GM18909 (cell line): ENCODE data around the gene GMCL1.
"Not testable (repeated sequence)": the region's sequence is repeated elsewhere in the genome, so short reads cannot be mapped to it uniquely, and the experiment has no call there.

Source experiments
- ATAC-seq: cut with Tn5 transposase; IDR thresholded peaks from one replicate; pipeline ENCODE4 v1.9.1; 2021; ENCODE audit warnings: mild to moderate bottlenecking; ENCODE audit not compliant: unreplicated experiment, poor library complexity

GMCL1 gene

GRCh38 chr2:69846182-69847067 lies 17.0 kb downstream of the GMCL1 start:
- no peak for ATAC-seq

GRCh38 chr2:69847068-69847828 lies 17.8 kb downstream of the GMCL1 start:
- no peak for ATAC-seq

GRCh38 chr2:69848186-69848790 lies 18.8 kb downstream of the GMCL1 start:
- no peak for ATAC-seq

- no peak for ATAC-seq
These were observed 28.8 kb downstream of the GMCL1 start for GRCh38 chr2:69858261-69858660.

- ATAC-seq, result no peak
These were observed 33.8 kb downstream of the GMCL1 start for GRCh38 chr2:69863298-69863697.

GRCh38 chr2:69888451-69888850 lies 59.0 kb downstream of the GMCL1 start:
- no peak for ATAC-seq

- ATAC-seq, result no peak
These were observed 59.8 kb downstream of the GMCL1 start for GRCh38 chr2:69889302-69889701.

GRCh38 chr2:69890881-69891280 lies 61.4 kb downstream of the GMCL1 start:
- ATAC-seq, result no peak

GRCh38 chr2:69892838-69893424 lies 63.5 kb downstream of the GMCL1 start:
- ATAC-seq, result not testable (repeated sequence)

GRCh38 chr2:69893684-69894551 lies 64.5 kb downstream of the GMCL1 start, which contains the start of gene SNRNP27:
Gene SNRNP27, plus strand, starts transcription at chr2:69893956. Its CDS starts 29 bp downstream, at chr2:69893985.
- peak; percentile 76 for ATAC-seq

- ATAC-seq, result not testable (repeated sequence)
These were observed 65.3 kb downstream of the GMCL1 start for GRCh38 chr2:69894737-69895136.

GRCh38 chr2:69902213-69902922 lies 72.9 kb downstream of the GMCL1 start:
- no peak for ATAC-seq

- ATAC-seq, result no peak
These were observed 77.8 kb downstream of the GMCL1 start for GRCh38 chr2:69907216-69907615.

- ATAC-seq, result no peak
These were observed 82.6 kb downstream of the GMCL1 start for GRCh38 chr2:69911985-69912563.

GRCh38 chr2:69914164-69914949 lies 84.9 kb downstream of the GMCL1 start:
- peak; percentile 88 for ATAC-seq

GRCh38 chr2:69914950-69915945 lies 85.8 kb downstream of the GMCL1 start, which contains the start of gene MXD1:
Gene MXD1, plus strand, starts transcription at chr2:69915109. Its CDS starts 222 bp downstream, at chr2:69915331.
- ATAC-seq, result no peak

- no peak for ATAC-seq
These were observed 86.6 kb downstream of the GMCL1 start for GRCh38 chr2:69916106-69916505.
